Dermis blood vessel endothelial cell (primary cell): ENCODE measurements around the gene TEC. TPM values are rescaled to one million over a fixed set of nuclear protein-coding genes. Genes with fewer than 3 reads are reported as not detected.
A peak's percentile ranks its signal among the peaks of the same experiment; 100 is the strongest.
"Not testable (repeated sequence)": the region's sequence is repeated elsewhere in the genome, so short reads cannot be mapped to it uniquely, and the experiment has no call there.

Source experiments
- DNase-seq: peaks from one replicate; pipeline ENCODE4 v3.0.0; 2010
- total RNA-seq: library from RNA; depleted of rRNA; stranded (reverse); fragments of >200 nt; gene quantifications from 2 replicates; pipeline ENCODE4 v1.2.3, GENCODE V29; 2014

TEC gene
- total RNA-seq = 1.7 and 1.9 TPM in 2 replicates

DNA sequence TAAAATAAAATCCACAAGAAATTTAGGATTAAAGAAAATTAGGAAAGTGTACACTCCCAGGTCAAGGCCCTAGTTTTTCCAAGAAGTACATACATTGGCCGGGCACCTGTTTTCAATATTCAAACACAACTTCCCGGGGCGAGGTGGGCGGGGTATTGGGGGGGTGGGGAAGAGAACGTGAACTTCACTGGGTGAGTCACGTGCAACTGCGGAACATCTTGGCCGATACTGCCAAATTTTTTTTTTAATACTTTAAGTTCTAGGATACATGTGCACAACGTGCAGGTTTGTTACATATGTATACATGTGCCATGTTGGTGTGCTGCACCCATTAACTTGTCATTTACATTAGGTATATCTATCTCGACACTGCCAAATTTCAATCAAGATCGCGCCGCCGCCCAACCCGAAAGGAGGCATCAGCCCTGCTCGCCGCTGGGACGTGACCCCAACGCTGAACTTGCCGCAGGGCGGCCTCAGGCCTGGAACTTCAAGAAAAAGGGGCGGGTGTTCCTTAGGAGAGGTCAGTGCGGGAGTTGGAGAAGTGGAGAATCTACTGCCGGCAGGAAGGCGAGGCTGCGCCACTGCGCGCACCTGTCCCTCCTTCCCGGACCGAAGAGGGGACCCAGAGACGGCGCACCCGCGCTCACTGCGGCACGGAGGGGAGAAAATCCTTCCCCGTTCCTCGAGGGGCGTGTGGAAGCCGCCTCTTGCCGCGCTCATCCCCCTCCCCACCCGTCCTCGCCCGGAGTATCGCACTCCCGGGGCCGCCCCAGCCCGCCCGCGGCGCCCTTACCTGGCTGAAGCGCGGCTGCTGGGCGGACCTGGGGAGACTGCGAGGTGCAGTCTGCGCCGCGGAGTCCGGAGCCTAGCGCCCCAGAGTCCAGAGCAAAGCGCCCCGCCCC, at the start of gene TEC:
Gene TEC (minus strand): TSS at position 883 of the 905 bp plus-strand sequence. CDS start 41,224 bp downstream, outside the sequence.
- peak; percentile 29 for DNase-seq

DNA sequence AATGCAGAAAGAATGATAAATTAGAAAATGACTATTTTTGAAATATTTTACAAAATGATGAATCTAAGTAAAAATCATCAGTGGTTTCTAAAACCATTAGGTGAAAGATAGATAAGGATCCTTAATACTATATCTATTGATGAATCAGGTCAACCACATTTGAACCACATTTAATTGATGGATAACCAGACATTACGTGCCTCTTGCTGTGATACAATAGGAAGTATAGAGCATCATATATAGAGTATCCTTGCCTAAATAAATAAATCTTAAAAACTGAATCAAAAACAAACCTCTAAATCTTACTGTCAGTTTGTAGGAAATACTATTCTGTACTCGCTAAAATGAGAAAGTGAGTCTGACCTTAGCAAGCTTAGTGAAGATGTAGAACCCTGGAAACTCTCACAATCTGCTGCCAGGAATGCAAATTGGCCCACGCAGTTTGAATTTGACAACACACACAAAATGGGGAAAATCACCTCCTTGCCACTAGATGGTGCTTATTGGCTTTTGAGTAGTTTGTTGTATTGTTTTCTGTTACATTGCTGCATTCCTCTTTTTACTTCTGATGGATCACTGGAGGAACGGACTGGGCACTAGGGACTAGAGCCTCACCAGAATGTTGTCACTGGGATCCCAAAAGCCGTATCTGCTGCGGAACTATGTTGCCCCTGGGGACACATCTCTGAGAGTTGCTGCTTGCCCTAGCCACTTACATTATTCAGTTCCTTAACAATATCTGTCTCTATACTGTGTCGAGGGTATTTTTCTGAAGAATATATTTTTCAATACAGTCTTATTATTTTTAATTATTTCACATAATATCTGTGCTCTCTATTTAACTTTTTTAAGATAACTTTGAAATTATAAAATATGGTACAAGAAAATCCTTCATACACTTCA, 46.3 kb upstream of the TEC start:
- peak; percentile 73 for DNase-seq

DNA sequence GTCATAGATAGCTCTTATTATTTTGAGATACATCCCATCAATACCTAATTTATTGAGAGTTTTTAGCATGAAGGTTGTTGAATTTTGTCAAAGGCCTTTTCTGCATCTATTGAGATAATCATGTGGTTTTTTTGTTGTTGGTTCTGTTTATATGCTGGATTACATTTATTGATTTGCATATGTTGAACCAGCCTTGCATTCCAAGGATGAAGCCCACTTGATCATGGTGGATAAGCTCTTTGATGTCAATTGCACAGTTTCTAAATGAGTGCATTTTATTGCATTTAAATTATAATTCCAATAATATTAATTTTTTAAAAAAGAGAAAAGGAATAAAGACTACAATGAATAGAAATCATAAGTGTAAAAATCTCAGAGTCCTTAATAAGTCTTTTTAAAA, 45.1 kb upstream of the TEC start:
- DNase-seq = not testable (repeated sequence)

DNA sequence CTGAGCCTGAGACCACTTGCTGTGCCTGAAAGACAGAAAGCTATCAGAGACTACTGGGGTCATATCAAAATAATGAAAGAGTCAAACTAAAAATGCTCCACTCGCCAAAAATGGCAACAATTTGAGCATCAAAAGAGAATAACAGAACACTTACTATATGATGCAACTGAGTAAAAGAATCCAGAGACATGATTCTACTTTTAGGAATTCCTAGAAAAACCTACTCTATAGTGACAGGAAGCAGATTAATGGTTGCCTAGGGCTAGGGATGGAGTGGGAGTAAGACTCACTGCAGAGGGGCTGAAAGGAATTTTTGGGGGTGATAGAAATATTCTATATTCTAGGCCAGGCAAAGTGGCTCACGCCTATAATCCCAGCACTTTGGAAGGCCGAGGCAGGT, 42.3 kb upstream of the TEC start:
- DNase-seq = no peak

DNA sequence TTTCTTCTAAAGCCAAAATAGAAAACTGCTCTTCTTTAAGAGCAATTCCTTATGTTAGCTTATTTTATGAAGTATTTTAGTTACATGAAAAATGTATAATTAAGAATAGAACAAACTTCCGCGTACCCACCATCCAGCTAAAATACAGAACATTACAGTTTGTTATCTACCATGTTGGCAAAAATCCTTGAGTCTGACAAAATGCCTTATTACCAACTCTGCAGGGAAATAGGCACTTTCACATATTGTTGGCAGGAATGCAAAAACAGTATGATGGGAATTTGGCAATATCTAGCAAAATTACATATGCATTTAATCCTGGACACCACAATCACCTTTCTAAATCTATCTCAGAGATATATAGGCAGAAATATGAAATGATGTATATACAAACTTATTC, 39.3 kb upstream of the TEC start:
- DNase-seq = no peak

DNA sequence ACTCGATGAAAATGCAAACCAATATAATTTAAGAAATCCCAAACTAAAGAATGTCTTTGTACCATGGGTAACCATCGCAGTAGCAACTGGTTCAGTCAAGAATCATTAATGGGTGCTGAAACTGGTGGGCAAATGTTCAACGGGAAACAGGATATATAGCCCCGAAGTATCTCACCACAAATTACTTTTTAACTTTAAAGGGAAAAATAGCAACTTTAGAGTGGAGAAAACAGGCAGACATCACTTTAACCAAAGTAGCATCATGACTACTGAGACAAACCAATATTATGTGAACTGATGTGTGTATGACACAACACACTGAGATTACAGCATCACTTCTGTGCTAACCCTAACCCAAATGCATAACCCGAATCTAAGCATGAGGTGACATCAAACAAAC, 37.9 kb upstream of the TEC start:
- DNase-seq = no peak

DNA sequence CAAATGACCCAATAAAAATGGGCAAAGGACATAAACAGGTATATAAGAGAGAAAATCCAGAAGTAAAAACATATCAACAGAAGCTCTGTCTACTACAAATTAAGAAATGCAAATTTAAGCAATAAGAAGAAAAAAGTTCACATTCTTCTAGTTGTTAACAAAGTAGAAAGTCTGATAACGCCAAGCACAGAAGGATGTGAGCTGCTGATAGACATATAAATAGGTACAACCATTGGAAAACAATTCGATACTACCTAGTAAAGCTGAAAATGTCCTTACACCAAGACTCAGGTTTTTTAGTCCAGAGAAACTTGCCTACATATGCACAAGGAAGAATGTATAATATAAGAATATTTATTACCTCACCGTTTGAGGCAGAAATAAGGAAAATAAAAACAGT, 35.9 kb upstream of the TEC start:
- no peak for DNase-seq

DNA sequence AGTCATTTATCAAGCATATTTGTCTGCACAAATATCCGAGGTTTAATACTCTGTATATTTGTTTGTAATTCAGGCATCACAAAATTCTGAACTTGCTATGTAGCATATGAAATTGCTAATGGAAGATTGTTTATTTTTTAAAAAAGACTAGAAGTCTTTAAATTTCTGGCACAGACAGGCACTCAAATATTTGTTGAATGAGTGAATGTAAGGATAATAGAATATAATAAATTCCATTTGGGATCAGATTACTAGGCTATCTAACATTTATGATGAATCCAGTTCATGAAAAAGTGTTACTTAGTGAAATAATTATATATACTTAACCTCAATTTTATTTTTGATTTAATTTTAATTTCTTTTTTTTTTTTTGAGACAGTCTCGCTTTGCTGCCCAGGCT, 30.4 kb upstream of the TEC start:
- no peak for DNase-seq

DNA sequence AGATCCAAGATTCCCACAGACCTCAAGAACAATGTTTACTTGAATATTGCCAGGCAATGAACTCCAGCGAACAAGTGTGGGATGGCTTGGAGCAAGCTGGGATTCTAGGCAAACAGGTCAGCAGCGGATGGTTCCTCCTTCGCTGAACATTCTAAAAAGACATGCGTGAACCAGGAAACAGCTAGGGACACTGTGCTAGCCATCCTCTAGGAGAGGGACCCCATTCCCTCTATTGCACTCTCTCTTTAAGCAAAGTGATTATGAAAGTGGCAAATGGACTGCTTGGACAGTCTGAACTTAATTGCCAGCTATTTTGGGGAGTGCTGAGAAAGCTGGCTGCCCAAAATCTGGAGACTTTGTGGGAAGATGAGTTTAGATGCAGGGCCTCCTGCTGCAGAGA, 29.9 kb upstream of the TEC start:
- no peak for DNase-seq

DNA sequence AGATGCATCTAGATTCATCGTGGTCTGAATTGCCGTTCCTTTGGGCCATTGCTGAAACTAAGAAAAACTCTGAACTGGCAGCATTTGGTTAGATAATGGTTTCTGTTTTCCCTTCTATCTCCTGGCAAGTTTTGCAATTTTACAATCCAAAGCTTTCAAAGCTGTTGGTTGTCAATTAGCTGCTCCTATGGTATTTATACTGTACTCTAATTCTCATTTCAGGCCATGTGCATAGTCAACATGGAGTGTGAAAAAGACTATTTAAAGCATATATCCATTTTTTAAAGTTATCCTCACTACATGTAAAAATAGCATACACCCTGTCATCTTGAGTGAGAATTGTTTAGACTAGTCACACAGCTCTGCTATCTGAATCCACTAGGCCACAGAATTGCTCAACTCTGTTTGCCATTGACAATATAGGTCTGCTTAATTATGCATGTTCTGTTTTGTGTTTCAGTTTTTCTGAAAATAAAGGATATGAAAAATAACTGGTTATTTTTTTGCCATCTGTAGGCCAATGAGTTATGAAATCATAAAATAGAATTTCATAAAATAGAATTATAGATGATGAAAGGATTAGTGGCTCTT, 27.7 kb upstream of the TEC start:
- DNase-seq = no peak

DNA sequence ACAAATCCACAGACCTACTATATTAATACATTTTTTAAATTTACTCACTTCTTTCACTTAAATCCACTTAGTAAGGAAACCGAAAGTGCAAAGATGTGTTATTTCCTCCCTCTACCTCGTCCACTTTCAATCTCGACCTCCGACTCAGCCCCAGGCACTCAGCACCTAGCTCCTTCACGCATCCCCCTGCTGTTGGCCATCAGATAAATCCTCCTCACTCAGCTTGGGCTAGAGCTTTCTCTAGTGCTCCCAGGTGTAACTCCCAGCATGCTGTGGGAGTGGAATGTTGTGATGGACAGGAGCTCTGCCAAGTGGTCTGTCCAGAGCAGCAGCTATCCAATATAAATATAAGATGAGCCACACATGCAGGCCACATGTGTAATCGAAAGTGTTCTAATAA, 26.7 kb upstream of the TEC start:
- DNase-seq = no peak

DNA sequence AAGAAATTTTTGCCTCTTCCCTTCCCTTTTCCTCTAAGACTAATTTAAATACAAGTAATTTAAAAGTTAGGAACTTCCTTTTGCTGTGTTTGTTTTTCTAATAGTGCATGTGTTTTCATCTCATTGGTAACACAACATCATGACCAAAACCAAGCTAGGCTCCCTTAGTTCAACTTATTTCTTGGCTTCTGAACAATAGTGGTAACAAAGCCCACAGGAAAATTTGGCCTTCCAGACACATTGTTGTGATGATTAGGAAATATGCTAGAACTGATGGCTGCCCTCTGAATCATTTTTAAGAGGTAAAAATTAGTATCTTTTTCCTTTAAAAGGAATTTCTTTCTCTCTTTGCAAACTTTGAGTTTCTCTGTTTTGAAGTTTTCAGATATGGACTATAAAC, 25.5 kb upstream of the TEC start:
- no peak for DNase-seq

DNA sequence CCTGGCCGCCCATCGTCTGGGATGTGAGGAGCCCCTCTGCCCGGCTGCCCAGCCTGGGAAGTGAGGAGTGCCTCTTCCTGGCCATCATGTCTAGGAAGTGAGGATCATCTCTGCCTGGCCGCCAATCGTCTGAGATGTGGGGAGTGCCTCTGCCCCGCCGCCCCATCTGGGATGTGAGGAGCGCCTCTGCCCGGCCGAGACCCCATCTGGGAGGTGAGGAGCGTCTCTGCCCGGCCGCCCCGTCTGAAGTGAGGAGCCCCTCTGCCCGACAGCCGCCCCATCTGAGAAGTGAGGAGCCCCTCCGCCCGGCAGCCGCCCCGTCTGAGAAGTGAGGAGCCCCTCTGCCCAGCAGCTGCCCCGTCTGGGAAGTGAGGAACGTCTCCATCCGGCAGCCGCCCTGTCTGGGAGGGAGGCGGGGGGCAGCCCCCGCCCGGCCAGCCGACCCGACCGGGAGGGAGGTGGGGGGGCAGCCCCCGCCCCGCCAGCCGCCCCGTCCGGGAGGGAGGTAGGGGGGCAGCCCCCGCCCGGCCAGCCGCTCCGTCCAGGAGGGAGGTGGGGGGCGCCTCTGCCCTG, 22.7 kb upstream of the TEC start:
- DNase-seq = not testable (repeated sequence)

DNA sequence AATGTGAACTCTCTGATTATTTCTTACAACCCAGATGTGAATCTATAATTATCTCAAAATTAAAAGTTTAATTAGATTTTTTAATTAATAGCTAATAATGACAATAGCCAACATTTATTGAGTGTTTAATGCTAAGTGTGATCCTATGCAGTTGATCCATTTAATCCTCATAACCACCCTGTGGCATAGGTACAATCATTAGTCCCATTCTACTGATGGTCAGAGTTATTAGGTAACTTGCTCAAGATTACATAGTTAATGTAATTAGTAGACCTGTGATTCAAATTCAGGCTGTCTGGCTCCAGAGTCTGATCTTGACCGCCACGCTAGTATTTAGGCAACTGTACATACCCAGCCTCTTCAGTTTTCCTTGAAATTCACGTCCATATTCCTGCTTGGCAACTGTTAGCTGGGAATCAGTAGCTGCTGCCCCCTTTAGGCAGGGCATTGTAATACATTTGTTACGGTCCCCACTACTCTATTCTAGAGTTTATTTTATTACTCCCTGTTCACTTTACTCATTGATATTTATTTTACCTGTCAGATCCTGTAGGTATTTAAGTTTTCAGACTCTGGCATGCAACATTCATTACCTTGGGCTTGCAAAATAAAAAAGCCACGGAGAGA, 20.6 kb upstream of the TEC start:
- peak; percentile 56 for DNase-seq

DNA sequence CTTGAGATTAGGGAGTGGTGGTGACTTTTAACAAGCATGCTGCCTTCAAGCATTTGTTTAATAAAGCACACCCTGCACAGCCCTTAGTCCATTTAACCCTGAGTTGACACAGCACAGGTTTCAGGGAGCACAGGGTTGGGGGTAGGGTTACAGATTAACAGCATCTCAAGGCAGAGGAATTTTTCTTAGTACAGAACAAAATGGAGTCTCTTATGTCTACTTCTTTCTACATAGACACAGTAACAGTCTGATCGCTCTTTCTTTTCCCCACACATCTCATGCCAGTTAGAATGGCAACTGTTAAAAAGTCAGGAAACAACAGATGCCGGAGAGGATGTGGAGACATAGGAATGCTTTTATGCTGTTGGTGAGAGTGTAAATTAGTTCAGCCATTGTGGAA, 16.4 kb upstream of the TEC start:
- DNase-seq = not testable (repeated sequence)

DNA sequence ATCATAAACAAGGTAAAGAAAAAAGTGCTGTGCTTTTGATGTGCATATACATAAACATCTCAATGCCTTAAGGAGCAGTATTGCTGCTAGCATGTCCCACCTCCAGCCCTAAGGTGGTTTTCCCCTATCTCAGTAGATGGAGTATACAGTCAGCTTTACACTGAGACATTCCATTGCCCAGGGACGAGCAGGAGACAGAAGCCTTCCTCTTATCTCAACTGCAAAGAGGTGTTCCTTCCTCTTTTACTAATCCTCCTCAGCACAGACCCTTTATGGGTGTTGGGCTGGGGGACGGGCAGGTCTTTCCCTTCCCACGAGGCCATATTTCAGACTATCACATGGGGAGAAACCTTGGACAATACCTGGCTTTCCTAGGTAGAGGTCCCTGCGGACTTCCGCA, 16.0 kb upstream of the TEC start:
- DNase-seq = not testable (repeated sequence)

DNA sequence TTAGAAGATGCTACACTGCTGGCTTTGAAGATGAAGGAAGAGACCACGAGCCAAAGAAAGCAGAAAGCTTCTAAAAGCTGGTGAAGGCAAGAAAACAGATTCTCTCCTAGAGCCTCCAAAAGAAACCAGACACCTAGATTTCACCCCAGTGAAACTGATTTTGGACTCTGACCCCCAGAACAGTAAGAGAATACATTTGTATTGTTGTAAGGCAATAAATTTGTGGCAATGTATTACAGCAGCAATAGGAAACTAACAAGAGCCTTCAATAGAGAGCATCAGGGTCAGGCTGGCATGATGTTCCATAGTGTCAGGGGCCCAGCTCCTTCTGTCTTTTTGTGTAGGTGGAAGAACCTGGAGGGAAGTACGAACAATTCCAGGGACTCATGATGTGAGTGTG, 6.0 kb upstream of the TEC start:
- DNase-seq = no peak

DNA sequence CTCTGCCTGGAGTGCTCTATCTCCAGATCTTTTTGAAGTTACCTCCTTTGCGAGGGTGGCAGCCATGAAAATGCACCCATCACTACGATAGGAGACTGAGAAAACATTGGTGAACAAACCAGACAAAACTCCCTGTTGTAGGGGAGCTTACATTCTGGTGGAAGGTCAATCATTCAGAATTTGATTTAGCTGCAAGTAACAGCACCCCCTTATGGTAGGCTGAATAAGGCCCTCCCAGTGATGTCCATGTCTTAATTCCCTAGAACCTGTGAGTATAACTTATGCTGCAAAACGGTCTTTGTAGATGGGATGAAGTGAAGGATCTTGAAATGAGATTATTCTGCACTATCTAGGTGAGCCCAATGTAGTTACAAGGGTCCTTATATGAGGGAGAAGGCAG, 5.6 kb upstream of the TEC start:
- peak; percentile 45 for DNase-seq

DNA sequence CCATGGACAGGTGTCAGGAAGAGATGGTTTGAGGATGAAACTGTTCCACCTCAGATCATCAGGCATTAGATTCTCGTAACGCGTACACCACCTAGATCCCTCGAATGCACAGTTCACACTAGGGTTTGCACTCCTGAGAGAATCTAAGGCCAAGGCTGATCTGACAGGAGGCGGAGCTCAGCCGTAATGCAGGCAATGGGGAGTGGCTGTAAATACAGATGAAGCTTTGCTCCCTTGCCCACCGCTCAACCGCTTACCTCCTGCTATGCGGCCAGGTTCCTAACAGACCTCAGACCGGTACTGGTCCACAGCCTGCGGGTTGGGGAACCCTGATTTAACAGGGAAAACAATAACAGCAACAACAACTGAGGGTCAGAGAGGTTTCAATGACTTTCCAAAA, 2.0 kb upstream of the TEC start:
- DNase-seq = no peak

DNA sequence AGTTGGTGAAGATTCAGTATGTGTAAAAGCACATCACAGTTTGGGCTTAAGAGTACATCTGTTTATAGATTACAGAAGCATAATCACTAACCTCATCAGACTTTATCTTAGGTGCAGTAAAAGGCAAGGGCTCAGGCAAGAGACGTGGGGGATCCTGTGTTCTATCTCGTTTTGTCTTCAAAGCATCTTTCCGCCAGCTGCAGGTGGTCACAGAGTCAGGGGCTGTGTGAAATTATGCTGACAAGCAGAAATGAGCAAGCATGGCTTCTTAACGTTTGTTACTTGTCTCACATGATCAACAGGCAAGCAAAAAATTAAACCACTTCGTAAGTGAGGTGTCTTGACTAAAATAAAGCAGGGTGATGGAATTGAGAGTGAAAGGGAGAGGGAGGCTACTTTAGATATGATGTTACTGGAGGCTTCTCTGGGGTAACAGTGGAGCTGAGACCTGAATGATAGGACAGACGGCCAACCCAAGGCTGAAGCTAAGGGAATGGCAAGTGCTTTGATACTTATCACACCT, 1.4 kb upstream of the TEC start:
- DNase-seq = no peak

DNA sequence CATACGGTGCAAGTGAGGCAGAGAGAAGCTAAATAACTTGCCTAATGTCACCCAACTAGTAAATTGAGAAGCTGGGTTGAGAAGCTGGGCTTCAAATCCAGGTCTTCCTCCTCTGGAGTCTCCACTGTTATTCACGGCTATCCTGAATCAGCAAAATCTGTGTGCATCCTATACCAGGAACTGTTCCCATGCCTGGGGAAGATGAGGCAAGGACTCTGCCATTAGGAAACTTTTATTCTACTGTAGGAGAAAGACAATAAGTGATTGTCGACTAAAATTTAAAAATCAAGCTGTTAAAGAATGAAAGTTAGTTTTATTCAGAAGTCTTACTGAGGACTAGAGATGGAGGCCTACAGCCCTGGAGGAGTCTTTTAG, 872 bp upstream of the TEC start:
- DNase-seq = no peak

DNA sequence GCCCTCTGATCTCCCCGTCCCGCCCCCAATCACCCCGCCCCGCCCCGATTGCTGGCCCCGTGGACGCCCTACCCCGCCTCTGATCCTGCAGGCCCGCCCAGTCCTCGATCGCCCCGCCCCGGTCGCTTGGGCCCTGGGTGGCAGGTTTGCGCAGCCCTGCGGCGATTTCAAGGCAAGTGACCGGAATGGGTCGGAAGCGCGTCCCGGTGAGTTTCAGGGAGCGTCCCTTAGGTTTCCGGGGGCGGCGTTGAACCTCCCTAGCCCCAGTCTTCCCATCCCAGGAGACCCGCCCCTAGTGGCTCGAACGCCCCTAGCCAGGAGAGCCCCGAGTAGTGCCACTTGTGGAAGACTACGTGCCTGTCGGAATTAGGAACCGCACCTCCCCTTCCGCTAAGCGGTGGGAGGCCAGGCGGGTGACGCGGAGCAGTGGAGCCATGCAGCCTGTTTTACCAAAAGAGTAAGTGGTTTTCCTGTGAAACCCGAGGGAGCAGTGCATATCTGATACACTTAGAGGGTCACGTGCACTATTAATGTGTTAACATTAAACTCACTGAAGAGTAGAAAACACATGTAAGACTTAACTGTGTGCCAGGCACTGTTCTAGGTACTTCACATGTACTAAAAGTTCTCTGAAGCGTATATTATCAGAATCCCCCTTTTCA, 354 bp upstream of the TEC start:
- peak; percentile 68 for DNase-seq
